HG03460 (cell line): Measurements from ENCODE around the gene CATSPERZ.

Experiments used
- ATAC-seq: cut with Tn5 transposase; IDR thresholded peaks from one replicate; pipeline ENCODE4 v1.9.1; 2021; ENCODE audit not compliant: unreplicated experiment

Gene CATSPERZ

DNA sequence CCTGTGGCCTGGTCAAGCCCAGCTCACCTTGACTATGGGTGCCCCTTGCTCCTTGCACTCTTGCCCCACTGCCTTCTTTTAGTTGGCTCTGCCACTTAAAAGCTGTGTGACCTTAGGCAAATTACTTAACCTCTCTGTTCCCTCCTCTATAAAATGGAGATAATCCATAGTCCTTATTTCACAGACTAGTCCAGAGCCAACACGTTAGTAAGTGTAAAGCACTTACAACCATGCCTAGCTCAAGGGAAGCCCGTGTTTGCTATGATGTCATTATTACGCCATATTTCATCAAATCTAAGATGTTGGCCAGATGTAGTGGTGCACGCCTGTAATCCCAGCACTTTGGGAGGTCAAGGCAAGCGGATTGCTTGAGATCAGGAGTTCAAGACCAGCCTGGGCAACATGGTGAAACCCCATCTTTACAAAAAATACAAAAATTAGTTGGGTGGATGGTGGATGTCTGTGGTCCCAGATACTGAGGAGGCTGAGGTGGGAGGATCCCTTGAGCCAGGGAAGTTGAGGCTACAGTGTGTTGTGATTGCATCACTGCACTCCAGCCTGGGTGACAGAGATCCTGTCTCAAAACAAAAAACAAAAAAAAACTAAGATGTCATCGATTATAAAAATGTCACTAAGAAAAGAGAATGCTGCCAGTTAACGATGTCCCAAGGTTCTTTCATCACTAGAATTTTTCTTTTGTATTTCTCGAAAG lies 37.5 kb downstream of the CATSPERZ start:
- no peak for ATAC-seq

GRCh38 chr11:64338716-64339115 lies 38.6 kb downstream of the CATSPERZ start:
- ATAC-seq, result no peak

DNA sequence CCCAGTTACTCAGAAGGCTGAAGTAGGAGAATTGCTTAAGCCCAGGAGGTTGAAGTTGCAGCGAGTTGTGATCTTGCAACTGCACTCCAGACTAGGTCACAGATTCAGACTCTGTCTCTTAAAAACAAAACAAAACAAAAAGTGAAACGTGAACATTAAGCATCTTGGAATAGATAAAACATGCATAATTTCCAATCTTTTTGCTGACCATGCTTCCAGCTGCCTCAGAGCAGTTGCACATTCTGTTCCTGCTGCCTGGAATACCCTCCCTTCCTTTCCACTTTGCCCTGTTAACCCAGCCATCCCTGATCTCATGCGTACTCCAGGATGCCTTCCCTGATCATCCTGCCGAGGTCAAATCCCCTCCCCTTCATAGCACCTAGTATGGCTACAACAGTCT lies 39.1 kb downstream of the CATSPERZ start:
- no peak for ATAC-seq

GRCh38 chr11:64339754-64340408 lies 39.7 kb downstream of the CATSPERZ start, which contains the start of gene CCDC88B:
TSS of gene CCDC88B (plus strand) at chr11:64340204. CDS start at chr11:64340267, 63 bp downstream.
- peak; percentile 49 for ATAC-seq

DNA sequence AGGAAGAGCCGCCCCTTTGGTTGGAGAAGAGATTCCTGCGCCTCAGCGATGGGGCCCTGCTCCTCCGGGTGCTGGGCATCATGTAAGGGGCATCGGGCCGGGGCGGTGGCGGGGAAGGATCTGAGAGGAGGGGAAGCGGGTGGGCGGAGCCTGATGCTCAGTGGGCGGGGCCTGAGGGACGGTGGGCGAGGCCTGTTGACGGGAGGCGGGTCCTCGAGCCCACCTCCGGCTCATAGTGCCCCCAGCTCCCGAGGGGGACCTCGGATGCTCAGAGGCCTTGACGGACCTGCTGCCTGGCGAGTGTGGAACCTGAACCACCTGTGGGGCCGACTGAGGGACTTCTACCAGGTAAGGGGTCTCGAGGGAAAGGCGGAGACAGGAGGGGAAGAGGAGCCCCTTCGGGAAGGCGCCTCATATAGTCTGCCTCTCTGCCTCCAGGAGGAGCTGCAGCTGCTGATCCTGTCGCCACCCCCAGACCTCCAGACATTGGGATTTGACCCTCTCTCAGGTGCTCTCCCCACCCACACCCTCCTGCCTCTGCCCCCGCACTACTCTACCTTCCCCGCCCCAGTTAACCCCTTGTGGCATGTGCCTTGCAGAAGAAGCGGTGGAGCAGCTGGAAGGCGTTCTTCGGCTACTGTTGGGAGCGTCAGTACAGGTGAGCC lies 40.6 kb downstream of the CATSPERZ start:
- peak; percentile 37 for ATAC-seq

- no peak for ATAC-seq
Observed at GRCh38 chr11:64341429-64341828, 41.3 kb downstream of the CATSPERZ start.

- ATAC-seq, result no peak
Observed at GRCh38 chr11:64341851-64342791, 42.0 kb downstream of the CATSPERZ start.

DNA sequence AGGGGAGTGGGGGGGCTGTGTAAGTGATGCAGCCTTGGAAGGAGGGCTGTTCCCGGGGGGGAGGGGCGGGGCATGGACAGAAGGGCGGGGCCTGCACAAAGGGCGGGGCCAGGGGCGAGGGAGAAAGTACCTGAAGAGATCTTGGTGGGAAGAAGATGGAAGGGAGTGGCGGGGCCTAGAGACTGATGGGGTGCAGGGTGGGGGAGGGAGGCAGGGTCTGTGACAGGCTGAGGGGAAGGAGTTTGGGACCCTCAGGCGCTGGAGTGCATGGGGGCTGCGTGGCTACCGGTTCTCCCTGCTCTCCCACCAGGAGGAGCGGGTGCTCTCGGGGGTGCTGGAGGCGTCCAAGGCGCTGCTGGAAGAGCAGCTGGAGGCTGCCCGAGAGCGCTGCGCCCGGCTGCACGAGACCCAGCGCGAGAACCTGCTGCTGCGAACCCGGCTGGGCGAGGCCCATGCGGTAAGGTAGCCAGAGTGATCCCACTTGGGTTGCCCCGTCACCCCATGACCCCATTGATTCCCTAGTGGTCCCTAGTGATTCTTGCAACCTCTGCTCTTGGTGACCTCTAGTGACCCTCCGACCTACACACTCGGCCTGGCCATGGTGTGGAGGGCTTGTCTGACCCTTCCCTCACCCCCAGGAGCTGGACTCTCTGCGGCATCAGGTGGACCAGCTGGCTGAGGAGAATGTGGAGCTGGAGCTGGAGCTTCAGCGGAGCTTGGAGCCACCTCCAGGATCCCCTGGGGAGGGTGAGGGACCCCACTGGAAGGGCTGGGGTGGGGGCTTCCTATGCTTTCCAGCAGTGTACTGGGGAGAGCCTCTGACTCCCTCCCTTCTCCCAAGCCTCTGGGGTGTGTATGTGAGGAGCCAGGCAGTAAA lies 42.9 kb downstream of the CATSPERZ start:
- ATAC-seq, result no peak

DNA sequence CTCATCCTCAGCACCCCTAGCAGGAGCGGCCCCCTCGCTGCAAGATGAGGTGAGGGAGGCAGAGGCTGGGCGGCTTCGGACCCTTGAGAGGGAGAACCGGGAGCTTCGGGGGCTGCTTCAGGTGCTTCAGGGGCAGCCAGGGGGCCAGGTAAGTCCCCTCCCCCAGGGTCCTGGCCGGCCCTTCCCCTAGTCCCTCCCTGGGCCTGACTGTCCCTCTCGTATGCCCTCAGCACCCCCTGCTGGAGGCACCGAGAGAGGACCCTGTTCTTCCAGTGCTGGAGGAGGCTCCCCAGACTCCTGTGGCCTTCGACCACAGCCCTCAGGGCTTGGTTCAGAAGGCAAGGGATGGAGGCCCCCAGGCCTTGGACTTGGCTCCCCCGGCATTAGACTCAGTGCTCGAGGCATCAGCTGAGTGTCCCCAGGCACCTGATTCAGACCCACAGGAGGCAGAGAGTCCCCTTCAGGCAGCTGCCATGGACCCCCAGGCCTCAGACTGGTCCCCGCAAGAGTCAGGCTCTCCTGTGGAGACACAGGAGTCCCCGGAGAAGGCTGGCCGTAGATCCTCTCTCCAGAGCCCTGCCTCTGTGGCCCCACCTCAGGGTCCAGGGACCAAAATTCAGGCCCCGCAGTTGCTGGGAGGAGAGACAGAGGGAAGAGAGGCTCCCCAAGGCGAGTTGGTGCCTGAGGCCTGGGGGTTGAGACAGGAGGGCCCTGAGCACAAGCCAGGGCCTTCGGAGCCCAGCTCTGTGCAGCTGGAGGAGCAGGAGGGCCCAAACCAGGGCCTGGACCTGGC lies 43.8 kb downstream of the CATSPERZ start:
- no peak for ATAC-seq

GRCh38 chr11:64344787-64345186 lies 44.6 kb downstream of the CATSPERZ start:
- no peak for ATAC-seq

GRCh38 chr11:64347193-64347867 lies 47.2 kb downstream of the CATSPERZ start:
- ATAC-seq, result no peak

GRCh38 chr11:64348383-64349024 lies 48.3 kb downstream of the CATSPERZ start:
- ATAC-seq, result no peak

GRCh38 chr11:64349025-64349387 lies 48.8 kb downstream of the CATSPERZ start:
- ATAC-seq, result no peak

- ATAC-seq, result no peak
Observed at GRCh38 chr11:64349404-64349803, 49.2 kb downstream of the CATSPERZ start.

GRCh38 chr11:64351136-64351631 lies 51.0 kb downstream of the CATSPERZ start:
- no peak for ATAC-seq

GRCh38 chr11:64352099-64352994 lies 52.2 kb downstream of the CATSPERZ start:
- ATAC-seq, result no peak
